Measurements from ENCODE around the gene GOT1.

GOT1 gene

GRCh38 chr10:99347672-99348071 lies 82.8 kb downstream of the GOT1 start:
- TF ChIP-seq, protein P1, sequence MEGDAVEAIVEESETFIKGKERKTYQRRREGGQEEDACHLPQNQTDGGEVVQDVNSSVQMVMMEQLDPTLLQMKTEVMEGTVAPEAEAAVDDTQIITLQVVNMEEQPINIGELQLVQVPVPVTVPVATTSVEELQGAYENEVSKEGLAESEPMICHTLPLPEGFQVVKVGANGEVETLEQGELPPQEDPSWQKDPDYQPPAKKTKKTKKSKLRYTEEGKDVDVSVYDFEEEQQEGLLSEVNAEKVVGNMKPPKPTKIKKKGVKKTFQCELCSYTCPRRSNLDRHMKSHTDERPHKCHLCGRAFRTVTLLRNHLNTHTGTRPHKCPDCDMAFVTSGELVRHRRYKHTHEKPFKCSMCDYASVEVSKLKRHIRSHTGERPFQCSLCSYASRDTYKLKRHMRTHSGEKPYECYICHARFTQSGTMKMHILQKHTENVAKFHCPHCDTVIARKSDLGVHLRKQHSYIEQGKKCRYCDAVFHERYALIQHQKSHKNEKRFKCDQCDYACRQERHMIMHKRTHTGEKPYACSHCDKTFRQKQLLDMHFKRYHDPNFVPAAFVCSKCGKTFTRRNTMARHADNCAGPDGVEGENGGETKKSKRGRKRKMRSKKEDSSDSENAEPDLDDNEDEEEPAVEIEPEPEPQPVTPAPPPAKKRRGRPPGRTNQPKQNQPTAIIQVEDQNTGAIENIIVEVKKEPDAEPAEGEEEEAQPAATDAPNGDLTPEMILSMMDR (IDR thresholded peaks at IDR 0.05; ENCODE audit: insufficient read depth, low read length, poor library complexity, severe bottlenecking), result no peak
- Histone ChIP-seq H3K36me3 (ENCODE audit: control insufficient read depth, insufficient read depth, low read length) (no peaks in the 10 kb centered on the region), H3K4me3 (replicated peaks; ENCODE audit: low read depth, low read length) (no peak overlapping the region), H3K27me3 (replicated peaks; ENCODE audit: control insufficient read depth, insufficient read depth, low read length) (no peaks in the 10 kb centered on the region)
- DNase-seq (ENCODE audit: extremely low read depth, insufficient read length), result no peak

Measured in GM06990 (cell line).